ENCODE measurements around the gene ZFP14.
A peak's percentile ranks its signal among the peaks of the same experiment; 100 is the strongest.

ZFP14 gene

DNA sequence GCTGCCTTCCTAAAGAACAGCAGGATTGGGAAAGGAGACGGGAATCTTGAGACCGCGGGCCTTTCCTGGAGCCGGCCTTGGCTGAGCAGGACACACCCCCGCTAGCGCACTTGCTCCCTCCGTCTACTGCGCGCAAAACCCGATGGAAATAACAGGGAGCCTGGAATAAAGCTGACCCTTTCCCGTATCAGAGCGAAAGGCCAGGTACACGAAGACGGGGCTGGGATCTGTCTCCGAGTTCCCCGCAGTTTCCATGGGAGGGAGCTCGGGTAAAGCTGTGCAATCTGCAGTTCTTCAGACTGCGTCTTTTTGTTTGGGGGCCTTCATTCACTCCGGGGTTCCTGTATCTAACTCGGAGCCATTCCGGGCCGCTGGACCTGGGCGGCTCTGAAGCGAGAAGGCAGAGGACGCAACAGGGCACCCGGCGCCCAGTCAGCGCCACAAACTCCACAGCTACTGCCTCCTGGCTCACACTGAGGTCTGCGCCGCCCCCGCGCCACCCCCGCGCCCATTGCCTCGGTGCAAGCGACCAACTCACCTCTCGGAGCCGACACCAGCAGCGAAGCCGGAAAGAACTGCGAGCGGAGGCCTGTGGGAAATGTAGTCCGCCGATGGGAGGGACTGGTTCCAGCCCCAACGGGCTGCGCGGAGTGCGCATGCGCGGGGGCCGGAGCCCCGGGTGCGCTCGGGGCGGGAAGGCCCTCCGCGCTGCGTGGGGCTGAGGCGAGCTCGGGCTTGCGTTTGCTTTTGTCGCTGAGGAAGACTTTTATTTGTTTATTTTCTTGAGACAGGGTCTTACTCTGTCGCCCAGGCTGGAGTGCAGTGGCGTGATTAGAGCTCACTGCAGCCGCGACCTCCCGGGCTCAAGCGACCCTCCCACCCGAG lies at the start of gene ZFP14:
Gene ZFP14 (minus strand): TSS at position 577 of the 885 bp plus-strand sequence. CDS start 11,309 bp downstream, outside the sequence.
- DNase-seq, result peak; percentile 84

DNA sequence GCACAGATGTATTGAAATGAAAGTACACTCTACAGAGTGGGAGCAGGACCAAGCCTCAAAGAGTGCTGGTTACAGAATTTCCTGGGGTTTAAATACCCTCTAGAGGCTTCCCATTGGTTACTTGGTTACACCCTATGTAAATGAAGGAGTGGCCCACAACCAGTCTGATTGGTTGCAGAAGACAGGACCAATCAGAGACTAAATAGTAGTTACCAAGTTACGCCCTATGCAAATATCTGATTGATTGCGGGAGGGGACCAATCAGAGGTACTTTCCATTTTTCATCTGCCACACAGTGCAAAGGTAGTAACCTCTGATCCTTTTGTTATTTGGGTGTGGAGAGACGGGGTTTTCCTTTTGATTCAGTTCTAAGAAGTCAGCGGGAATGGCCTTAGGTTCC lies 44.9 kb upstream of the ZFP14 start:
- no peak for DNase-seq

DNA sequence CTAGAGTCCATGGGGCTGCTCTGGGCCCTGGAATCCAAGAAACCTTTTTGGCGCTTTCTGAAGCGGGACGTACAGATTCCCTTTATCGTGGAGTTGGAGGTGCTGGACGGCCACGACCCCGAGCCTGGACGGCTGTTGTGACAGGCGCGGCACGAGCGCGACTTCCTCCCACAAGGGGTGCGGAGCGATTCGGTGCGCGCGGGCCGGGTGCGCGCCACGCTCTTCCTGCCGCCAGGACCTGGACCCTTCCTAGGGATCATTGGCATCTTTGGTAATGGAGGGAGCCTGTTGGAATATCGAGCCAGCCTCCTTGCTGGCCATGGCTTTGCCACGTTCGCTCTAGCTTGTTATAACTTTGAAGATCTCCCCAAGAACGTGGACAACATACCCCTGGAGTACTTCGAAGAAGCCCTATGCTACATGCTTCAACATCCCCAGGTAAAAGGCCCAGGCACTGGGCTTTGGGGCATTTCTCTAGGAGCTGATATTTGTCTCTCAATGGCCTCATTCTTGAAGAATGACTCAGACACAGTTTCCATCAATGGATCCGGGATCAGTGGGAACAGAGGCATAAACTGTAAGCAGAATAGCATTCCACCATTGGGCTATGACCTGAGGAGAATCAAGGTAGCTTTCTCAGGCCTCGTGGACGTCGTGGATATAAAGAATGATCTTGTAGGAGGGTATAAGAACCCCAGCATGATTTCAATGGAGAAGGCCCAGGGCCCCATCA lies 42.9 kb upstream of the ZFP14 start:
- DNase-seq, result no peak

DNA sequence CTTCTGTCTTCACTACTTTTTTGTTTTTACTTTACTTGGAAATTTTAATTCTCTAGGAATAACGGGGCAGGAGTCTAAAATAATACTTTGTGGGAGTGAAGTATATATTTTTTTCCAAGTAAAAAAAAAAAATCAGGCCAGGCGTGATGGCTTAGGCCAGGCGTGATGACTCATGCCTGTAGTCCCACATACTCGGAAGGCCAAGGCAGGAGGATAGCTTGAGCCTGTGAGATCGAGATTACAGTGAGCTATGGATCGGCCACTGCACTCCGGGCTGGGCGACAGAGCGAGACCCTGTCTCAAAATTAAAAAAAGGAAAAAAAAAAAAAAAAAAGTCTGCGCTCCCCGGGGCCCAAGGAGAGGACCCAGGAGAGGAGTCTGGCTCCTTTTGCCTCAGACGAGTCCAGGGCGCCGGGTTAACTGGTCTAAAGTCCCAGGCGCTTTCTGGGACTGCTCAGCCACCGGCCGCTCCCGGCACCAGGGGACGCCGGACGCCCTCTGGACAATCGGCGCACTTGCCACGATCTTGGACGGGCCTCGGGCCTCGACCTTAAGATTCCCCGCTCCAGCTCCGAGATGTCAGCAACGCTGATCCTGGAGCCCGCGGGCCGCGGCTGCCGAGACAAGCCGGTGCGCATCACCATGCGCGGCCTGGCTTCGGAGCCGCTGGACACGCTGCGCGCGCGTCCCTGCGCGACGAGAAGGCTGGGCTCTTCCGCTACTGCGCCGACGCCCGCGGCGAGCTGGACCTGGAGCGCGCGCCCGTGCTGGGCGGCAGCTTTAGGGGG lies 42.2 kb upstream of the ZFP14 start:
- DNase-seq, result no peak

DNA sequence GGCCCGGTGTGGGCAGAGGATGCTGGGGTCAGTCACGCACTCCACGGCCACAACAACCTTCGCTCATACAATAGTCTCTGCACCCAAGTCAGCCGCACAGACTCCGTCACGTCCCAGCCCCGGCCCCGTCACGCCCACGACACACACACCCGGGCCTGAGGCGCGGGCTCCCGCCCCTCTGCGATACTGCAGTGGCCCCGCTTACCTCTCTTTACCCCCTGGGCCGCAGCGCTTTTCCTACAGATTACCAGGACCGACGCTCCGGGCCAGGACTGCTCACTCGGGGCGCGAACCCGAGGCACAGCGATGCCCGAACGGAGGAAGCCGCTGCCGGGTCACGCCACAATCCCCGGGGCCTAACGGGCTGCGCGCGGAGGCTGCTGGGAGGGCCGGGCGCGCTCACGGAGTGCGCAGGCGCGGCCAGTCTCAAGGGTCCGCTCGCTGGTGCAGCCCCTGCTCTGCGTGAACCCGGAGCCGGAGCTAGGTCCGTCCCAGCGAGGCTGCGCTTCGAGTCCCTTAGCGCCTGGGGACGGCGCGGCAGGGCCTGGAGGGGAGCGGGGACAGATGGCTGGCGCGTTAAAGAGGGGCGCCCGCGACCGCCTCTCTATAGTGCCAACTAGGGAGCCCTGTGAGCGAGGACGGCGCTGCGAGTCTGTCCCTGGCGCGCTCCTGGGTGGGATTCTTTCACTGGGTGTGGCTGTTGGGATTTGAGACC lies 39.4 kb upstream of the ZFP14 start, which contains the start of gene ZFP82:
Gene ZFP82 (minus strand): TSS at position 358 of the 715 bp plus-strand sequence. CDS start 8,855 bp downstream, outside the sequence.
- peak; percentile 29 for DNase-seq

DNA sequence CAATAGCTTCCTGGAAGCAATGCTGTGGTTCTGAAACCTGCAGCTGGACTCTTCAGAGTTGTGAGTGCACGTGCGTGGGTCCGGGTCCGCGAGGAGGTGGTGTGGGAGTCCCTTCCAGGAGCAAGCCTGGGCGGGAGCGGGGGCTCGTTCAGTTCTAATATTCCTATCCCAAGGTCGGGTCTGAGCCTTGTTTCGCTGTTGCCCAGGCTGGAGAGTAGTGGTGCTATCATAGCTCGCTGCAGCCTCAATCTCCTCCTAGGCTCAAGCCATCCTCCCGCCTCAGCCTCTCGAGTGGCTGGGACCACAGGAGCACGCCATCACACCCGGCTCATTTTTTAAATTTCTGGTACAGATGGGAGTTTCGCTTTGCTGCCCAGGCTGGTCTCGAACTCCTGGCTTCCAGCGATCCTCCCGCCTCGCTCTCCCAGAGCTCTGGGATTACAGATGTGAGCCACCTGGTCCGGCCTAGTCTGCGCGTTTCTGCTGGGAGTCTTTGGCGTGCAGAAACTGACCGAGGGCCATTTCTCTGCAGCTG lies 38.8 kb upstream of the ZFP14 start:
- DNase-seq, result no peak

DNA sequence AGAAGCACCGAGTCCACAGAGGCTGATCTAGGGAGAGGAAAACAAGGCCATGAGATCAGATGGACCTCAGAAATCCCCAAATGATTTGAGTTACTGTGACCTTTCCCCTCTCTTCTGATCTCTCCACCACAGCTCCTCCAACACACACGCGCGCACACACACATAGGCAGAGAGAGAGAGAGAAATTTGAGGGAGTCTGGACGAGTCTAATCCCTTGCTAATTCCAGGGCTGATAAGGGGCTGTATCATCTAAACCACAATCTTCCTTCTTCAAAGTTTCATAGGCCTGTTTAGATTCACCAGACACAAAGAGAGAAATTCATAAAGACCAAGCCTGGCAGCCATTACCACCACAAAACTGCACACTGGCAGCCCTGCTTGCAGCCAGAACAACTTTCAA lies 30.8 kb upstream of the ZFP14 start:
- DNase-seq, result no peak

DNA sequence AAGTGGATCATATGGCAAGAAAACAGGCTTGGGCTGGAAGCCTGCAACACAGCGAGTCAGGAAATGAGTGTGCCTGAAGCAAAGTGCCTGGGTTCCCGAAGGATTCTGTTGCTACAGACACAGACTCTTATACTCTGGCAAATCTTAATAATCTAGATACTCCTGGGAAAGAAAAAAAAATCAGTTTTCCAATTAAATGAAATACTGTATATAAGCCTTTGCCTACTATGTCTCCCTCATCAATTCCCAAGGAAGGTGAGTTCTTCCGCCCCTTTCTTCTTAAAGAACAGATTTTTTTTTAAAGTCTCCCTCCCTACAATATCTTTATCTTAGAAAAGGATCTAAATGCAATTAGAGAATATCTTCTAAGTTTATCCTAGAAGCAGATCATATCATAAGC lies 29.1 kb upstream of the ZFP14 start:
- no peak for DNase-seq

DNA sequence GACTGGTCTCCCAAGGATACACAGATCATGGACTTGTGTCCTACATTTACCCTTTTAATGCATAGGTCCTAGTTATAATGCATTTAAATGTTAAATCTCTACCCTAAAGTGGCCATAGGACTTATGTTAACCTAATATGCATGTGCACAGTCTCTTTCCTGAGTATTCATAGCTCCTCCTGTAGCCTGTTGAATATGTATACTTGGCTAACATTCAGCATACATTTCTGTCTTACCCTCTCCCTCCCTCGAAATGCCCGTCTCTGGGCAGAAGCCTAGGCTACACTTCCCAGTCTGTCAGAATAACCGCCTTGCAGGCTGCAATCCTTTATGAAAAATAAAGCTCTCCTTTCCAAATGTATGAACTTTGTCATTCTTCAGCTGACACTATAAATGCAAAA lies 25.5 kb upstream of the ZFP14 start:
- DNase-seq, result no peak

DNA sequence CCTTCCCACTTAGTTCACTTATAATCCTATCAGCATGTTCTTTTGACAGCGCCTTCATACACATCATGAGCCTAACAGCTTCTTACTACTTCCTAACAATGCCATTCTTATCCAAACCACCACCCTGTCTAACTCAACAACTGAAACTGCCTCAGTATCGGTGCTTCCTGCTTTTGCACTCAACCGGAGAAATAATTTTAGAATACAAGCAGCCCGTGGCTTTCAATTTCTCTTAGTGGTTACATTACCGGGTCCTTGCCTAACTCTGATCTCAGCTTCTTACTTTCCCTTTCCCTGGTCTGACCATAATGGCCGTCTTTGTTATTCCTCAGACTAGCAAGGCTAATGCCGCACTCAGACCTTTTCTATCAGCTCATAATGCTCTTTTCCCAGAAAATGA lies 22.5 kb upstream of the ZFP14 start:
- DNase-seq, result no peak

DNA sequence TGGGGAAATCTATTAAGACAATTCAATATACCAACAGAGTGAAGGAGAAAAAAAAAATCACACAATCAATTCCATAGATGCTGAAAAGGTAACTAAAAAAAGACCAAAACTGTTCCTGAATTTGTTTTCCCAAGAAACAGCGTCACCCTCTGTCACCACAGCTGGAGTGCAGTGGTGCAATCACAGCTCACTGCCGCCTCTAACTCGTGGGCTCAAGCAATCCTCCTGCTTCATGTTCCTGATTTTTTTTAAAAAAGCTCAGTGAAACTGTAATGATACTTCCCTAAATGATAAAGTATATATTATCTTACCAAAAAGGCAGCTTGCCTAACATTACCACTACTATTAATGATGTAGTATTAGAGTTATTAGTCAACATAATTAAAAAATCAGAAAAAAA lies 19.6 kb upstream of the ZFP14 start:
- DNase-seq, result no peak

DNA sequence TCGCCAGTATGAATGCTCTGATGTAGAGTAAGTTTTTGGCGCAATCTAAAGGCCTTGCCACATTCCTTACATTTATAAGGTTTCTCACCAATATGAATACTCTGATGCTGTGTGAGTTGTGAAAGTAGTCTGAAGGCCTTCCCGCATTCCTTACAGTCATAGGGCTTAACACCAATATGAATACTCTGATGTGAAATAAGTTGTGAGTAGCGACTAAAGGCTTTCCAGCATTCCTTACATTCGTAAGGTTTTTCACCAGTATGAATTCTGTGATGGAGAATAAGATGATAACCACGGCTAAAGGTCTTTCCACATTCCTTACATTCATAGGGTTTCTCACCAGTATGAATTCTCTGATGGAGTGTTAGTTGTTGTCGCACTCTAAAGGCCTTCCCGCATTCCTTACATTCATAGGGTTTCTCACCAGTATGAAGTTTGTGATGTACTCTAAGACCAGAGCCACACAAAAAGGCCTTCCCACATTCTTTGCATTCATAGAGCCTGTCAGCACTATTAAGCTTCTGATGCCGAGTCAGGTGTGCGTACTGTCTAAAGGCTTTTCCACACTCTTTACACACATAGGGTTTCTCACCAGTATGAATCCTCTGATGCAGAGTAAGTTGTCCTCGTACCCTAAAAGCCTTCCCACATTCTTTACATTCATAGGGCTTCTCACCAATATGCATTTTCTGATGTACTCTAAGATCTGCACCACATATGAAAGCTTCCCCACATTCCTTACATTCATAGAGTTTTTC lies 14.1 kb upstream of the ZFP14 start:
- no peak for DNase-seq

DNA sequence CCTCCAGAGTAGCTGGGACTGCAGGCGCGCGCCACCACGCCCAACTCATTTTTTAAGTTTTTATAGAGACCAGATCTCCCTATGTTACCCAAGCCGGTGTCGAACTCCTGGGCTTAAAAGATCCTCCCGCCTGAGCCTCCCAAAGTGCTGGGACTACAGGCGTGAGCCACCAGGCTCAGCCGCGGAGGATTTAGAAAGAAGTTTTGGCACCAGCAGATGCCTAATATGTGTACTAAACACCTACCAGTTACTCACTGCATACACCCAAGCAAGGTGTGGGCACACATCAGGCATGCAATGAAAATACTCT lies 464 bp upstream of the ZFP14 start:
- no peak for DNase-seq

DNA sequence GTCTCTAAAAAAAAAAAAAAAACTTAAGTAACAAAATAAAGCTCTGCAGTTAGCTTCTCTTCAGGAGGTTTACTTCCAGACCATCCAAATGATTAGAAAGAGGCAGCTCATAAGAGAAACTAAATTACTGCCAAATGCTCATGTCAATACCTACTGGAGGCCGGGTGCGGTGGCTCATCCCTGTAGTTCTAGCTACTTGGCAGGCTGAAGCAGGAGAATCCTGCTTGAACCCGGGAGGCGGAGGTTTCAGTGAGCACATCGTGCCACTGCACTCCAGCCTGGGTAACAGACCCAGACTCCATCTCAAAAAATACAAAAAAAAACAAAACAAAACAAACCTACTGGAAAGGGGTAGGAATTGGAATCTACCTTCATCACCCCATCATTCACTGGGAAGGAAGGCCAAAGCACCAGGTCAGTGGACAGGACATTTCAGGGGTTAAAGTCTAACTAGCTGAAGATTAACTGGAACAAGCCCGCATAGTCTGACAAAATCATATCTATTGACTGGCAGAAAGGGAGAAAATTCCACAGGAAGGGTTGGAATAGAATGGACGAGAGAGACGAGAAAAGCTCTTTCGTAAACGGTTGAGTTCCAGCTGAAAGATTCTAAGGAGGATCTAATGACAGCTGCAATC lies 1.3 kb downstream of the ZFP14 start:
- no peak for DNase-seq

DNA sequence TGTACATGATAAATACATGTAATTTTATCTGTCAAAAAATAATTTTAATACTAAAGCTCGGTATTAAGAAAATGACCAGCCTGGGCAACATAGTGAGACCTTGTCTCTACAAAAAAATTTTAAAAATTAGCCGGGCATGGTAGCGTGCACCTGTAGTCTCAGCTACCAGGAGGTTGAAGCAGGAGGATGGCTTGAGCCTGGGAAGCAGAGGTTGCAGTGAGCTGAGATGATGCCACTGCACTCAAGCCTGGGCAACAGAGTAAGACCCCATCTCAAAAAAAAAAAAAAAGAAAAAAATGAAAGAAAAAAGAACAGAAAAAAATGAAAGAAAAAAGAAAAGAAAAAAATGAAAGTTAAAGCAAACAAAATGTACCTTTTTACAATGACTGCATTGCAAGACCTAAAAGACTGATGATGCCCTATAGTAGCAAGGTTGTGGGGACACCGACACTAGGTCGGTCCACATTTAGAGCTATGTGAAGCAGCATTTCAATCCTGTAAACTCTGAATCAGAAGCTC lies 5.3 kb downstream of the ZFP14 start:
- DNase-seq, result no peak

DNA sequence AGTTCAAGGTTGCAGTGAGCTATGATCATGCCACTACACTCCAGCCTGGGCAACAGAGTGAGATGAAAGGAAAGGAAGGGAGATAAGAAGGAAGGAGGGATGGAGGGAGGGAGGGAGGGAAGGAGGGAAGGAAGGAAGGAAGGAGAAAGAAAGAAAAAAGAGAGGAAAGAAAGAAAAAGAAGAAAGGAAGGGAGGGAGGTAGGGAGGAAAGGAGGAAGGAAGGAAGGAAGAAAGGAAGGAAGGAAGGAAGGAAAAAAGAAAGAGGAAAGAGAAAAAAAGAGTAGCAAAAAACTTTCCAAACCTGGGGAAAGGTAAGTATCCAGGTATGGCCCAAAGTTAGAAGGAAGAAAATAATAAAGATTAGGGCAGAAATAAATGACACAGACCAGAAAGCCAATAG lies 7.1 kb downstream of the ZFP14 start:
- DNase-seq, result no peak

DNA sequence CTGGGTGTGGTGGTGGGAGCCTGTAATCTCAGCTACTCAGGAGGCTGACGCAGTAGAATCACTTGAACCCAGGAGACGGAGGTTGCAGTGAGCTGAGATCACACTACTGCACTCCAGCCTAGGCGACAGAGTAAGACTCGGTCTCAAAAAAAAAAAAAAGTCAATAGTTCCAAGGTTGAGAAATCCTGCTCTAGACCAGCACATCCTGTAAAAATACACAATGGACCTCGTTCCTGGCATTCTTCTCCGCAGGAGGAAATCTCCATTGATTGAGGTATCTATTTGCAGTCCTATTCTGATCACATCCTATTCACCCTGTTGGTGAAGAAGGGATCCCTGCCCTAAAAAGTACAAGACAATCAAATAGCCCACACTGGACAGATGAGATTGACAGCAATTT lies 15.2 kb downstream of the ZFP14 start:
- DNase-seq, result no peak

DNA sequence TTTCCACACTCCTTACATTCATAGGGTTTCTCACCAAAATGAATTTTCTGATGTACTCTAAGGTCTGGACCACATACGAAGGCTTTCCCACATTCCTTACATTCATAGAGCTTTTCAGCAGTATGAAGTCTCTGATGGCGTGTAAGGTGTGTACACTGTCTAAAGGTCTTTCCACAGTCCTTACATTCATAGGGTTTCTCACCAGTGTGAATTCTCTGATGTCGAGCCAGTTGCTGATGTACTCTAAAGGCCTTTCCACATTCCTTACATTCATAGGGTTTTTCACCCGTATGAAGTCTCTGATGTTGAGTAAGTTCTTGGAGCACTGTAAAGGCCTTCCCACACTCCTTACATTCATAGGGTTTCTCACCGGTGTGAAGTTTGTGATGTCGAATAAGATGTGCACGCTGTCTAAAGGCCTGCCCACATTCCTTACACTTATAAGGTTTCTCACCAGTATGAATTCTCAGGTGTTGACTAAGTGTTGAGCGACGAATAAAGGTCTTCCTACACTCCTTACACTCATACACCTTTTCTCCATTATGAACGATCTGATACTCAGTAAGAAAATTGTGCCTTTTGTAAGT lies 38.1 kb downstream of the ZFP14 start:
- DNase-seq, result no peak

DNA sequence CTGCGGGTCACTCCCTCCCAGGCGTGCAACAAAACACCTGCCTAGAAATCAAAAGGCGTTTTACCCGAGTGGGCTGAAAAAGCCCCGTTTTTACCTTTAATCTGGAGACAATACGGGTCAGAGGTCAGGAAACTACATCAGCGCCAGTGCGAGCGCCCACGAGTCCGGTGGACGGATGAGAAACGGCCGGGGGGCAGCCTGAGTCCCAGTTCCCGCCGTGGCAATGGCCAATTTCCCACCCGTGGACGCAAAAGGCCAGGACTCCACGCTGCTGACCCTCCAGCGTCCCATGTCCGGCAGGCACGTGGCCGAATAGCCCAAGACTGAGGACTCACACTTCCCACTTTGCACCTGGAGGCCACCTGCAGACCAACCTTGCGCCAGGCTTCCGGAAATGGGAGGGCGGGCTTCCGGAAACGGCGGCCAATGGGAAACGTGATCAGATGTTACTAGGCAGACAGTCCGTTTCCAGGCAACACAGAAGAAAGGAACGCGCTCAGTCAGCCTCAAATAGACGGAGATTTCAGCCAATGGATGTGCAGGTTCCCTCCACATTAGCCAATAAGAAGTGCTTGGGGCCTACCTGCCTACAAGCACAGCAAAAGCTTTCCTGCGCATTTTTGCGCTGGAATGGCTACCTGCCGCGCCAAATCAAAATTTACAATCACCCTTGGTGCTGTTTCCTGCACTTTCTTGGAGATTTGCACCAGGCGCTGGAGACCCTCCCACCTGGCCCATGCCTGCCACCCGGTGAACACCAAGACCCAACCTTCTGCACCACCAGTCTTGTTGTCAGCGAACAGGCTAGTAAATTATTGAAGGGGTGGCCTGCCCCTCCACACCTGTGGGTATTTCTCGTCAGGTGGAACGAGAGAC lies 47.4 kb downstream of the ZFP14 start:
- DNase-seq, result peak; percentile 96

DNA sequence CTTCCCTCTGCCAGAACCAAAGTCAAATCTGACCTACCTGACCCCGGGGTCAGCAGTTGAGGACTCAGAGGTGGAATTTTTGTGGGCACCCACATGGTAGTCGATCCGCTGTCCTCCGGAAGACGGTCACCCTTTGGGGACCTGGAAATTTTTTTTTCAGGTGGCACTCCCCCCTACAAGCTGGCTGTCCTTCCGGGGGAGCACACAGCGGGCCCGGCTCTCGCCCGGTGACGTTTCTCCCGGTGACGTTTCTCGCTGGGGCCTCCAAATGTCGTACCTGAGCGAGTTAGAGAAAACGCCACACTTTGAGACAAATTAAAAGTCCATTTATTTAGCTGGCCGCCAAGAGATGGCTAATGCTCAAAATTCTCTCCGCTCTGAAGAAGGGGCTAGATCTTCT lies 48.8 kb downstream of the ZFP14 start:
- no peak for DNase-seq

Data from NCI-H2029 treated with DMSO at 0.1 percent for 48 hours (cell line).